HCT116 (cell line): ENCODE results near the gene SCO1. TPM values are rescaled to one million over a fixed set of nuclear protein-coding genes. Genes with fewer than 3 reads are reported as not detected.

Experiments used
- ATAC-seq: fragments of 200-7000 bp; cut with Tn5 transposase; 2 replicates; pipeline ENCODE4 v1.9.1; 2020; ENCODE audit warnings: mild to moderate bottlenecking, moderate library complexity
- BruUV-seq: library from RNA; stranded (reverse); fragments of 400-500 nt; replicated peaks from 2 replicates; lab custom pipeline; 2021; lab: Mats Ljungman, UMichigan
- CTCF ChIA-PET: fragments of 300-600 bp; sonication (Branson Sonifier 250); formaldehyde crosslinking; loops from one replicate; lab custom pipeline; 2021; ENCODE audit warnings: antibody characterized with exemption; lab: Charles Lee
- POLR2A ChIA-PET: fragments of 300-600, 350-600 bp; sonication (Branson Sonifier 250); formaldehyde crosslinking; loops from one replicate; lab custom pipeline; 2021; ENCODE audit warnings: antibody characterized with exemption; lab: Charles Lee
- RAD21 ChIA-PET, 2 experiments: fragments of 300-600 bp; sonication (Branson Sonifier 250); formaldehyde crosslinking; loops; one replicate each; lab custom pipeline; 2023; ENCODE audit warnings: low total read pairs in 2 of 2; ENCODE audit not compliant: uncharacterized antibody in 2 of 2, unreplicated experiment in 2 of 2, low non-redundant PET in 1 of 2; lab: Charles Lee
- DNase-seq: peaks from one replicate; pipeline ENCODE4 v3.0.0-alpha.2; 2010; ENCODE audit warnings: low read depth, low spot score
- H2AFZ ChIP-seq: fragments of 200-600 bp; shearing (Covaris generic), sonication (generic); 2 replicates; pipeline ENCODE4 v1.6.1; 2017; ENCODE audit warnings: low read depth, mixed run types, mixed read lengths, antibody characterized with exemption, low read length; ENCODE audit not compliant: poor library complexity, severe bottlenecking
- H3K27ac ChIP-seq: 2 replicates; pipeline ENCODE4 v1.5.1; 2012; ENCODE audit warnings: low read depth, low read length
- H3K27me3 ChIP-seq: fragments of 200-600 bp; sonication (generic); 2 replicates; pipeline ENCODE4 v1.6.1; 2016; ENCODE audit warnings: mixed run types, low read length, mixed read lengths; ENCODE audit not compliant: insufficient read depth
- H3K36me3 ChIP-seq, 2 experiments: fragments of 200-500 bp in 1 of 2; fragments of 200-600 bp in 1 of 2; sonication (Bioruptor generic) in 1 of 2; sonication (generic) in 1 of 2; 2 replicates each; pipeline versions ENCODE4 v1.5.1 to v1.6.1; 2014 to 2016; ENCODE audit warnings: low read length in 2 of 2, inconsistent platforms in 1 of 2, mixed read lengths in 1 of 2, mixed run types in 1 of 2; ENCODE audit not compliant: insufficient read depth in 2 of 2, control insufficient read depth in 1 of 2
- H3K4me1 ChIP-seq, 2 experiments: fragments of 200-600 bp in 1 of 2; sonication (generic) in 1 of 2; 2 replicates each; pipeline versions ENCODE4 v1.5.1 to v1.6.1; 2012 to 2017; ENCODE audit warnings: low read length in 2 of 2, inconsistent platforms in 1 of 2, mild to moderate bottlenecking in 1 of 2, mixed read lengths in 1 of 2, mixed run types in 1 of 2, moderate library complexity in 1 of 2; ENCODE audit not compliant: insufficient read depth in 2 of 2, control insufficient read depth in 1 of 2
- H3K4me2 ChIP-seq: fragments of 200-600 bp; sonication (generic); 2 replicates; pipeline ENCODE4 v1.6.1; 2017; ENCODE audit warnings: mixed run types, low read length, mixed read lengths
- H3K4me3 ChIP-seq, 2 experiments: fragments of 200-600 bp in 1 of 2; sonication (generic) in 1 of 2; replicated peaks in 1 of 2; 2 replicates each; pipeline ENCODE4 v1.5.1; 2011 to 2016; ENCODE audit warnings: low read length in 2 of 2, control low read depth in 1 of 2, low read depth in 1 of 2, mild to moderate bottlenecking in 1 of 2, mixed read lengths in 1 of 2, mixed run types in 1 of 2
- H3K79me2 ChIP-seq: fragments of 200-600 bp; sonication (generic); 2 replicates; pipeline ENCODE4 v1.6.1; 2017; ENCODE audit warnings: mild to moderate bottlenecking, mixed run types, low read length, moderate library complexity, mixed read lengths; ENCODE audit not compliant: insufficient read depth
- H3K9ac ChIP-seq: fragments of 200-600 bp; sonication (generic); 2 replicates; pipeline ENCODE4 v1.6.1; 2016; ENCODE audit warnings: low read length, mixed read lengths
- H3K9me2 ChIP-seq: fragments of 200-600 bp; sonication (generic), shearing (Covaris generic); 2 replicates; pipeline ENCODE4 v1.6.1; 2017; ENCODE audit warnings: mixed run types, mild to moderate bottlenecking, moderate library complexity; ENCODE audit not compliant: insufficient read depth
- H3K9me3 ChIP-seq, 2 experiments: fragments of 200-500 bp in 1 of 2; fragments of 200-600 bp in 1 of 2; sonication (Bioruptor generic) in 1 of 2; sonication (generic) in 1 of 2; 2 replicates each; pipeline ENCODE4 v1.6.1; 2014 to 2017; ENCODE audit warnings: low read length in 2 of 2, mixed read lengths in 2 of 2, inconsistent platforms in 1 of 2, low read depth in 1 of 2, mild to moderate bottlenecking in 1 of 2, mixed run types in 1 of 2, moderate library complexity in 1 of 2; ENCODE audit not compliant: control insufficient read depth in 1 of 2, insufficient read depth in 1 of 2
- H4K20me1 ChIP-seq: fragments of 200-600 bp; sonication (generic), shearing (Covaris generic); 2 replicates; pipeline ENCODE4 v1.6.1; 2017; ENCODE audit warnings: mixed run types, mild to moderate bottlenecking, moderate library complexity; ENCODE audit not compliant: insufficient read depth
- CBX3 ChIP-seq: IDR thresholded peaks from 2 replicates; pipeline ENCODE4 v1.6.1; 2012; ENCODE audit warnings: low read depth
- EGR1 ChIP-seq: IDR thresholded peaks from 2 replicates; pipeline ENCODE4 v1.6.1; 2012; ENCODE audit warnings: low read depth
- ELF1 ChIP-seq: IDR thresholded peaks from 2 replicates; pipeline ENCODE4 v1.6.1; 2012; ENCODE audit warnings: low read depth, borderline replicate concordance
- EZH2phosphoT487 ChIP-seq: fragments of 200-600 bp; IDR thresholded peaks from 2 replicates; pipeline ENCODE4 v1.6.1; 2018; ENCODE audit warnings: antibody characterized with exemption, borderline replicate concordance
- JUND ChIP-seq: IDR thresholded peaks from 2 replicates; pipeline ENCODE4 v1.6.1; 2012
- POLR2A ChIP-seq: IDR thresholded peaks from 2 replicates; pipeline ENCODE4 v1.7.0; 2011; ENCODE audit warnings: borderline replicate concordance; ENCODE audit not compliant: insufficient read depth, insufficient read length; ENCODE audit errors: extremely low read depth
- POLR2AphosphoS5 ChIP-seq: IDR thresholded peaks from 2 replicates; pipeline ENCODE4 v1.6.1; 2011; ENCODE audit warnings: mild to moderate bottlenecking, low read depth, low read length, moderate library complexity
- SIN3A ChIP-seq: IDR thresholded peaks from 2 replicates; pipeline ENCODE4 v1.6.1; 2012; ENCODE audit warnings: low read depth
- SRF ChIP-seq: IDR thresholded peaks from 2 replicates; pipeline ENCODE4 v1.6.1; 2012; ENCODE audit warnings: low read depth
- TCF7L2 ChIP-seq: IDR thresholded peaks from 2 replicates; pipeline ENCODE4 v1.7.0; 2011; ENCODE audit warnings: borderline replicate concordance, inconsistent platforms; ENCODE audit not compliant: insufficient read depth, insufficient read length; ENCODE audit errors: extremely low read depth
- YY1 ChIP-seq: IDR thresholded peaks from 2 replicates; pipeline ENCODE4 v1.6.1; 2011; ENCODE audit warnings: low read length, low read depth, moderate library complexity, mild to moderate bottlenecking; ENCODE audit not compliant: insufficient replicate concordance; ENCODE audit errors: extremely low read depth
- ZFX ChIP-seq: fragments of 450-650 bp; IDR thresholded peaks from 2 replicates; pipeline ENCODE4 v1.6.1; 2017
- intact Hi-C: fragments of 100-400 bp; cut with micrococcal nuclease; formaldehyde crosslinking; loops from 2 replicates; pipeline ENCODE4 v1.10.0; 2022
- total RNA-seq: library from RNA; stranded (reverse); gene quantifications from one replicate; pipeline ENCODE4 v1.2.1, GENCODE V29; 2021; ENCODE audit not compliant: unreplicated experiment
- TF ChIP-seq, protein P1 (sequence below): IDR thresholded peaks from 2 replicates; pipeline ENCODE4 v1.6.1; 2012
- TF ChIP-seq, protein P2 (sequence below): IDR thresholded peaks from 2 replicates; pipeline ENCODE4 v1.6.1; 2012; ENCODE audit warnings: low read depth
- TF ChIP-seq, protein P3 (sequence below): IDR thresholded peaks from 2 replicates; pipeline ENCODE4 v1.6.1; 2011; ENCODE audit warnings: mild to moderate bottlenecking, low read length, moderate library complexity; ENCODE audit not compliant: insufficient replicate concordance; ENCODE audit errors: extremely low read depth
- TF ChIP-seq, protein P4 (sequence below), 3 experiments: fragments of 200-600 bp in 1 of 3; sonication (generic) in 1 of 3; IDR thresholded peaks in 2 of 3; conservative IDR thresholded peaks in 1 of 3; 2 replicates each; pipeline ENCODE4 v1.5.1; 2012 to 2017; ENCODE audit warnings: low read depth in 2 of 3, low read length in 2 of 3, antibody characterized with exemption in 1 of 3, borderline replicate concordance in 1 of 3, control low read depth in 1 of 3, mild to moderate bottlenecking in 1 of 3, mixed read lengths in 1 of 3, mixed run types in 1 of 3, moderate library complexity in 1 of 3; ENCODE audit not compliant: insufficient read depth in 1 of 3

SCO1 gene
- total RNA-seq, 1 experiment from 2014 or later = 35.8 TPM

DNA sequence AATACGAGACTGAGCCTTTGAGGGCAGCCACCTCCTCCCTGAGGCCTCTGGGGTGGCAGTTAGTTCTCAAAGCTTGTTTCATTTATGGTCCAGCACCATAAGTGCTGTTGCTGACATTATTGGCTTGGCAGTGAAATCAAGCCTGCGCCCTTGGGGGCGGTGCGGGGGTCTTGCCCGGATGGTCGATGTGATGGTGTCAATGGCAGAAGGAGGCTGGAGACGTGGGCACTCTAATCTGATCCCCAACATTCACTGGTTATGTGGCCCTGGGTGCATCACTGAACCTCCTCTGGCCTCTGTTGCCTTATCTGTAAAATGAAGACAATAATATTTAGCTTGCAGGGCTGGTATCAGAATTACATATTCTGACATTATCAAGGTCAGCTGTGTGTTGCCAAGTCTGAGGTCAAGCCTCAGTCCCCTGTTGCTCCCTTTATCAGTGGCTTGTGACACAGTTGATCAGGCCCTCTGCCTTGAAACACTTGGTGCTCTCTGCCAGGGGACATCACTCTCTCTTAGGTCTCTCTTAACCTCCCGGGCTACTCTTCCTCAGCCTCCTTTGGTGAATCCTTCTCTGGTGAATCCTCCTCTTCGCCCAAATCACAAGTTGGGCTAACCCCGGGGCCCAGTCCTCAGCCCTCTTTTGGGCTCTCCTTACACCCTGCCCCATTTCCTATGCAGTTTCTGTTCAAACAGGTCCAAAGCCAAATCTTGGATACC, 44.2 kb upstream of the SCO1 start (continued):
- TF ChIP-seq, protein P1, sequence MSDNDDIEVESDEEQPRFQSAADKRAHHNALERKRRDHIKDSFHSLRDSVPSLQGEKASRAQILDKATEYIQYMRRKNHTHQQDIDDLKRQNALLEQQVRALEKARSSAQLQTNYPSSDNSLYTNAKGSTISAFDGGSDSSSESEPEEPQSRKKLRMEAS = no peak
- TF ChIP-seq SRF (no peak), EGR1 (no peak)

DNA sequence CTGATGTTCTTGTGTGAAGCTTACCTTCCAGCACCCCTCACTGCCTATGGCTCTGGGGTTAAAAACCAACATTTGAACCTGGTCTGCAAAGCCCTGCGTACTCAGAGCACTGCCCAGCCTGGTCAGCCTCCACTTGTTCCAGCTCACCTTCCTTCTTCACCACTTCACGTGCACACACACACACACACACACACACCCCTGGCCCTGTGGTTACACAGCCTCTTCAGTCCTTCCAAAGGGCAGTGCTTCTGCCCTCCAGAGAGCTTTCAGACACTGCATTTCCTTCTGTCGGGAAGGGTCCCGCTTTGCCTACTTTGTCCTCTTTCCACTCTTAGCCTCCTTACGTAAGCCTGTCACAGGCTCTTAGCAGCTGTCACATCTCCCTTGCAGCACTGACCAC, 42.1 kb upstream of the SCO1 start:
- Histone ChIP-seq H3K27ac (no peak overlapping the region), H3K4me3 (no peak overlapping the region), H3K4me1 (no peaks in the 10 kb centered on the region), H2AFZ (no peak overlapping the region), H3K4me2 (no peak overlapping the region), H3K27me3 (peaks cover 11% of the 10 kb centered on the region; the same call in 1 of the 2 replicates), H4K20me1 (no peaks in the 10 kb centered on the region), H3K36me3 (no peaks in the 10 kb centered on the region), H3K79me2 (no peaks in the 10 kb centered on the region), H3K9me2 (no peaks in the 10 kb centered on the region), H3K9me3 (no peaks in the 10 kb centered on the region), H3K9ac (no peak overlapping the region)
- intact Hi-C loops = loop anchor here (5.0 kb wide), 2 partner anchors 903 to 1248 kb away; no protein-coding TSS in a partner anchor
- ChIA-PET POLR2A (no interaction called here), RAD21 (no interaction called here), CTCF (no interaction called here)
- no peak for DNase-seq
- no peak for ATAC-seq
- BruUV-seq = no TSS peak
- no peak for TF ChIP-seq TCF7L2
- TF ChIP-seq POLR2A = no peak
- no peak for TF ChIP-seq POLR2AphosphoS5
- TF ChIP-seq, protein P1 = no peak
- no peak for TF ChIP-seq JUND
- no peak for TF ChIP-seq SRF
- no peak for TF ChIP-seq EZH2phosphoT487
- TF ChIP-seq EGR1 = no peak
- TF ChIP-seq, protein P2, sequence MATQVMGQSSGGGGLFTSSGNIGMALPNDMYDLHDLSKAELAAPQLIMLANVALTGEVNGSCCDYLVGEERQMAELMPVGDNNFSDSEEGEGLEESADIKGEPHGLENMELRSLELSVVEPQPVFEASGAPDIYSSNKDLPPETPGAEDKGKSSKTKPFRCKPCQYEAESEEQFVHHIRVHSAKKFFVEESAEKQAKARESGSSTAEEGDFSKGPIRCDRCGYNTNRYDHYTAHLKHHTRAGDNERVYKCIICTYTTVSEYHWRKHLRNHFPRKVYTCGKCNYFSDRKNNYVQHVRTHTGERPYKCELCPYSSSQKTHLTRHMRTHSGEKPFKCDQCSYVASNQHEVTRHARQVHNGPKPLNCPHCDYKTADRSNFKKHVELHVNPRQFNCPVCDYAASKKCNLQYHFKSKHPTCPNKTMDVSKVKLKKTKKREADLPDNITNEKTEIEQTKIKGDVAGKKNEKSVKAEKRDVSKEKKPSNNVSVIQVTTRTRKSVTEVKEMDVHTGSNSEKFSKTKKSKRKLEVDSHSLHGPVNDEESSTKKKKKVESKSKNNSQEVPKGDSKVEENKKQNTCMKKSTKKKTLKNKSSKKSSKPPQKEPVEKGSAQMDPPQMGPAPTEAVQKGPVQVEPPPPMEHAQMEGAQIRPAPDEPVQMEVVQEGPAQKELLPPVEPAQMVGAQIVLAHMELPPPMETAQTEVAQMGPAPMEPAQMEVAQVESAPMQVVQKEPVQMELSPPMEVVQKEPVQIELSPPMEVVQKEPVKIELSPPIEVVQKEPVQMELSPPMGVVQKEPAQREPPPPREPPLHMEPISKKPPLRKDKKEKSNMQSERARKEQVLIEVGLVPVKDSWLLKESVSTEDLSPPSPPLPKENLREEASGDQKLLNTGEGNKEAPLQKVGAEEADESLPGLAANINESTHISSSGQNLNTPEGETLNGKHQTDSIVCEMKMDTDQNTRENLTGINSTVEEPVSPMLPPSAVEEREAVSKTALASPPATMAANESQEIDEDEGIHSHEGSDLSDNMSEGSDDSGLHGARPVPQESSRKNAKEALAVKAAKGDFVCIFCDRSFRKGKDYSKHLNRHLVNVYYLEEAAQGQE = no peak
- no peak for TF ChIP-seq CBX3
- TF ChIP-seq, protein P3, sequence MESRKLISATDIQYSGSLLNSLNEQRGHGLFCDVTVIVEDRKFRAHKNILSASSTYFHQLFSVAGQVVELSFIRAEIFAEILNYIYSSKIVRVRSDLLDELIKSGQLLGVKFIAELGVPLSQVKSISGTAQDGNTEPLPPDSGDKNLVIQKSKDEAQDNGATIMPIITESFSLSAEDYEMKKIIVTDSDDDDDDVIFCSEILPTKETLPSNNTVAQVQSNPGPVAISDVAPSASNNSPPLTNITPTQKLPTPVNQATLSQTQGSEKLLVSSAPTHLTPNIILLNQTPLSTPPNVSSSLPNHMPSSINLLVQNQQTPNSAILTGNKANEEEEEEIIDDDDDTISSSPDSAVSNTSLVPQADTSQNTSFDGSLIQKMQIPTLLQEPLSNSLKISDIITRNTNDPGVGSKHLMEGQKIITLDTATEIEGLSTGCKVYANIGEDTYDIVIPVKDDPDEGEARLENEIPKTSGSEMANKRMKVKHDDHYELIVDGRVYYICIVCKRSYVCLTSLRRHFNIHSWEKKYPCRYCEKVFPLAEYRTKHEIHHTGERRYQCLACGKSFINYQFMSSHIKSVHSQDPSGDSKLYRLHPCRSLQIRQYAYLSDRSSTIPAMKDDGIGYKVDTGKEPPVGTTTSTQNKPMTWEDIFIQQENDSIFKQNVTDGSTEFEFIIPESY = no peak
- no peak for TF ChIP-seq ELF1
- TF ChIP-seq, protein P4, sequence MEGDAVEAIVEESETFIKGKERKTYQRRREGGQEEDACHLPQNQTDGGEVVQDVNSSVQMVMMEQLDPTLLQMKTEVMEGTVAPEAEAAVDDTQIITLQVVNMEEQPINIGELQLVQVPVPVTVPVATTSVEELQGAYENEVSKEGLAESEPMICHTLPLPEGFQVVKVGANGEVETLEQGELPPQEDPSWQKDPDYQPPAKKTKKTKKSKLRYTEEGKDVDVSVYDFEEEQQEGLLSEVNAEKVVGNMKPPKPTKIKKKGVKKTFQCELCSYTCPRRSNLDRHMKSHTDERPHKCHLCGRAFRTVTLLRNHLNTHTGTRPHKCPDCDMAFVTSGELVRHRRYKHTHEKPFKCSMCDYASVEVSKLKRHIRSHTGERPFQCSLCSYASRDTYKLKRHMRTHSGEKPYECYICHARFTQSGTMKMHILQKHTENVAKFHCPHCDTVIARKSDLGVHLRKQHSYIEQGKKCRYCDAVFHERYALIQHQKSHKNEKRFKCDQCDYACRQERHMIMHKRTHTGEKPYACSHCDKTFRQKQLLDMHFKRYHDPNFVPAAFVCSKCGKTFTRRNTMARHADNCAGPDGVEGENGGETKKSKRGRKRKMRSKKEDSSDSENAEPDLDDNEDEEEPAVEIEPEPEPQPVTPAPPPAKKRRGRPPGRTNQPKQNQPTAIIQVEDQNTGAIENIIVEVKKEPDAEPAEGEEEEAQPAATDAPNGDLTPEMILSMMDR (IDR thresholded peaks at IDR 0.05 in 2 of 3, conservative IDR thresholded peaks at IDR 0.05 in 1 of 3; ENCODE audit: borderline replicate concordance in 1 of 3, insufficient read depth in 1 of 3, low read depth in 2 of 3, low read length in 2 of 3) = no peak
- no peak for TF ChIP-seq YY1
- no peak for TF ChIP-seq ZFX
- no peak for TF ChIP-seq SIN3A
